Epithelial cell of esophagus (primary cell): ENCODE results near the gene FCHSD2.
A peak's percentile ranks its signal among the peaks of the same experiment; 100 is the strongest.
"Not testable (repeated sequence)": the region's sequence is repeated elsewhere in the genome, so short reads cannot be mapped to it uniquely, and the experiment has no call there.

ENCODE experiments used
- DNase-seq: peaks from one replicate; pipeline ENCODE4 v3.0.0; 2010; ENCODE audit warnings: low read depth
- H3K4me3 ChIP-seq: 2 replicates; pipeline ENCODE4 v1.5.1; 2011; ENCODE audit warnings: mild to moderate bottlenecking, low read length, control low read depth
- CTCF ChIP-seq: IDR thresholded peaks from 2 replicates; pipeline ENCODE4 v1.5.1; 2011; ENCODE audit warnings: low read depth, mild to moderate bottlenecking, low read length, control low read depth, inconsistent platforms; ENCODE audit not compliant: insufficient read depth; ENCODE audit errors: missing control alignments

FCHSD2 gene

GRCh38 chr11:73141309-73142127 lies 600 bp downstream of the FCHSD2 start:
- peak; percentile 61 for DNase-seq

GRCh38 chr11:73141031-73141308 lies 1.1 kb downstream of the FCHSD2 start:
- peak overlapping the region; percentile 81 for H3K4me3 ChIP-seq
- TF ChIP-seq CTCF: no peak
- peak; percentile 17 for DNase-seq

More at GRCh38 chr11:73141309-73142127, 600 bp downstream of the FCHSD2 start:
- peak overlapping the region; percentile 81 for H3K4me3 ChIP-seq
- TF ChIP-seq CTCF: no peak

GRCh38 chr11:73140213-73141030 lies 1.7 kb downstream of the FCHSD2 start:
- peak overlapping the region; percentile 81 for H3K4me3 ChIP-seq
- TF ChIP-seq CTCF: no peak
- DNase-seq: peak; percentile 33

- no peak overlapping the region for H3K4me3 ChIP-seq
- no peak for TF ChIP-seq CTCF
- no peak for DNase-seq
These were observed 2.5 kb downstream of the FCHSD2 start for GRCh38 chr11:73139476-73140198.

- no peak for TF ChIP-seq CTCF
- DNase-seq: no peak
- no peak overlapping the region for H3K4me3 ChIP-seq
These were observed 4.2 kb downstream of the FCHSD2 start for GRCh38 chr11:73137944-73138274.

- no peak for DNase-seq
- TF ChIP-seq CTCF: no peak
These were observed 4.7 kb downstream of the FCHSD2 start for GRCh38 chr11:73137262-73137943.

GRCh38 chr11:73136722-73137121 lies 5.4 kb downstream of the FCHSD2 start:
- DNase-seq, H3K4me3 ChIP-seq: not testable (repeated sequence)

More at GRCh38 chr11:73137262-73137943, 4.7 kb downstream of the FCHSD2 start:
- no peak overlapping the region for H3K4me3 ChIP-seq
